ENCODE measurements around the gene TSPOAP1.

The TSPOAP1 gene

GRCh38 chr17:58318065-58318481 is 10.5 kb downstream of the TSPOAP1 start:
- DNase-seq (ENCODE audit: low read depth in 2 of 2): no peak

DNA sequence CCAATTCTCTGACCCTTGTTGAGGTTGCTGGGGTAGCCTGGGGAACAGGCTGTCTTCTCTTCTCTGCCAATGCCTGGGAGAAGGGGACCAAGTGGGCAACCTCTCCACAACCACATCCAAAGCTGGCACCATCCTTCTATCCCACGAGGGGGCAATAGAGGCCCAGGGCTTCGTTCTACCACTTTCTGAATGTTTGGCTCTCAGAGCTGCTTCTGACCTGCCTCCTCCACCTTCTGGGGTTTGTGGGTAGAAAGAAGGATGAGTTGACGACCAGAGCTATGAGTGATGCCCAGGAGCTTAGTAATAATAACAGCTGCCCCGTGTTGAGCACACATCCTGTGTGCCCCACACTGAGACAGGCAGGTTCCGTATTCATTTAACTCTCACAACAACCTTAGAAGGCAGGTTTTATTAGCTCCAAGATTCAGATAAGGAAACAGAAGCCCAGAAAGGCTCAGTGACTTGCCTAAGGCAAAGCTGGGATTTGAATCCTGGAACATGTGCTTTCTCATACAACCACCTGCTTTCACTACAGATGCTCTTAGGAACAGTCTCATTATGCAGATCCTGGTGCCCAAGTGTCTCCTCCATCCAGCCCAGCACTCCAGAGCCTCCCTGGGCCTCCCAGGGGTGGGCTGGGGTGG is 11.1 kb downstream of the TSPOAP1 start:
- DNase-seq (ENCODE audit: low read depth in 2 of 2): peak; percentile 48 to 52

DNA sequence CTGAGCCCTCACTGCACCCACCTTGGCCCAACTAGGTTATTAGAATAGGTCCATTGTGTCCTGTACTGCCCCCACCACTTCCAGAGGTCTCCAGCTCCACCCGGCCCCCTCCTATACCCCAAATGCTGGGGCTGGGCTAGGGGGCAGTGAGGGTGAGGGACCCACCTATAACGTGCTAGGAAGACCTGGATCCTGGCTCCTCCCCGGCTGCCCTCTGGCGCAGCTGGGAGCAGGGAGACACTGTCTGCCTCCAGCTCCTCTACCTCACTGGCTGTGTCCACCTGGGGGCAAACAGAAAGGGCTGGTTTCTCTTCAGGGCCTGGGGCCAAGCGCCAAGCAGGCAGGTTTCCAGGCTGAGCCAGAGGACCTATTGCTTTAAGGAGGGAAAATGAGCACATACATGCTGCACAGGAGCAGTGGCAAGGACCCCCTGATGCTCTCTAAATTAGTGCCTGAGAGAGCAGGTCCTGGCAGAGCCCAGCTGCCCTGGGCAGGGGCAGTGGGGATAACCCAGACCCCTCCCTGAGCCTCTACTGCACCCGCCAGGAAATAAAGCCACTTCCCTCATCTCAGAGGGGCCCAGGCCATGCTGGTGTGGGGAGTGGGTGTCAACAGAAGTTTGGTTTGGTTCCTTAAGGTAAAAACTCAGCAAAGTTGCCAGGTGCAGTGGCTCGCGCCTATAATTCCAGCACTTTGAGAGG is 12.2 kb downstream of the TSPOAP1 start:
- no peak for DNase-seq (ENCODE audit: low read depth in 2 of 2)

- DNase-seq (ENCODE audit: low read depth in 2 of 2): no peak
Measured at GRCh38 chr17:58315750-58316149, 12.8 kb downstream of the TSPOAP1 start.

DNA sequence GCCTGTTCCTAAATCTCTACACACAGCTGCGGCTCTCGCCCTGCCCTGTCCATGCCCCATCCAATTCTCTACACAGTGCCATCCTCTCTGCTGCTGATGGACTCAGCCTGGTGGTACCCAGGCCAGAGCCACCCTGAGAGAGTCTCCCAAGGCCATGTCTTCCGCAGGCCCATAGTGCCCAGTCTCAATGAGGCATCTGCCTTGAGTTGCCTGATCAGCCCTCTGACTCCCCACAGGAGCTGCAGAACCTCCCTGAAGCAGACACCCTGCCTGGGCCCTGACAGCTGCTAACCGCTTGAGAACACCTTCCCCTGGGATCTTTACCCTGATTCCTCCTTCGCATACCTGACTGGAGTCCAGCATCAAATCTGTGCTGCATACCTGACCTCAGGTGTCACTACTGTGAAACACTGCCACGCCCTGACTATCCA is 13.3 kb downstream of the TSPOAP1 start:
- no peak for DNase-seq (ENCODE audit: low read depth in 2 of 2)

DNA sequence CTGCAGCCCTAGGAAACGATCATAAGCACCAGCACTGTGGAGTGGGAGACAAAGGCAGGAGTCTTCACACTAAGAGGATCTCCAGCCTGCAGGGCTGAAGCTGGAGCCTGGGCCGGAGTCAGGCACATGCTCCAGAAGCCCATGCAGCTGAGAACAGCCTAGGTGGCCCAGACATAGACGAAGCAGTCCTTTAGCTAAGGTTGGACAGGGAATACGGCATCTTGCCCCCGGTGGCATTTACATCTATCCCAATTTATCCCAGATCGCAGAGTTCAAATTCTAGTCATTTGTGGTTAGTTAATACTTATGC is 13.9 kb downstream of the TSPOAP1 start:
- DNase-seq (ENCODE audit: low read depth in 2 of 2): no peak

DNA sequence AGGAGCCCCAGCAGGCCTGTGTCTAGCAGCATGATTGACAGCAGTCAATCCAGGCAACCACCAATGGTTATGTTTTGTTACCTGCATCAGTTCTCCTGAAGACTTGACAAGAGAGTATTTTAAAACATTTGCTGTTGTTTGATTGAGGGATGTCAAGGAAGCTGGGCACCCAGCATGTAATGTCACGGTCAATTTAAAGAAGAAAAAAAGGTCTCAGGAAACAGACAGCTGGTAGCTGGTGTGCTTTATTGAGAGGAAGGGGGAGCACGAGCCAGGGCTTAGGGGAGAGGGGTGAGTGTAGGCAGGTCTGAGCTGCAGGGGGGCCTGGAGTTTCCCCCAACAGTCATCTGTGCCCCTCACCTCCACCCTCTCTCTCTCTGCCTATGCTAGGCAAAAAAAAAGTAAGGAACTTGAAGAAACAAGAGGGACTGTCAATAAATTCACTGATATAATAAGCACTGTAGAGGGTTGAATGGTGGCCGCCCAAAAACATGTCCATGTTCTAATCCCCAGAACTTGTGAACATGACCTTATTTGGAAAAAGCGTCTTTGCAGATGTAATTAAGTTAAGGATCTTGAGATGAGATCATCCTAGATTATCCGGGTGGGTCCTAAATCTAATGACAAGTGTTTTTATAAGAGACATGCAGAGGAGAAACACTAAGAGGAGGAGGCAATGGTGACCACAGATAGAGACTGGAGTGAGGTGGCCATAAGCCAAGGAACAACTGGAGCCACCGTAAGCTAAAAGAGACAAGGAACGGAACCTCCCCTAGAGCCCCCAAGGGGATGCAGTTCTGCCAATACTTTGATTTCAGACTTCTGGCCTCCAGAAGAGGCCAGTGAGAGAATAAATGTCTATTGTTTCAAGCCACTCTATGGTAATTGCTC is 14.5 kb downstream of the TSPOAP1 start:
- DNase-seq (ENCODE audit: low read depth in 2 of 2): no peak

GRCh38 chr17:58312829-58313228 is 15.8 kb downstream of the TSPOAP1 start:
- DNase-seq (ENCODE audit: low read depth in 2 of 2): no peak

GRCh38 chr17:58312021-58312630 is 16.5 kb downstream of the TSPOAP1 start:
- no peak for DNase-seq (ENCODE audit: low read depth in 2 of 2)

- DNase-seq (ENCODE audit: low read depth in 2 of 2): no peak
Measured at GRCh38 chr17:58311429-58311894, 17.1 kb downstream of the TSPOAP1 start.

DNA sequence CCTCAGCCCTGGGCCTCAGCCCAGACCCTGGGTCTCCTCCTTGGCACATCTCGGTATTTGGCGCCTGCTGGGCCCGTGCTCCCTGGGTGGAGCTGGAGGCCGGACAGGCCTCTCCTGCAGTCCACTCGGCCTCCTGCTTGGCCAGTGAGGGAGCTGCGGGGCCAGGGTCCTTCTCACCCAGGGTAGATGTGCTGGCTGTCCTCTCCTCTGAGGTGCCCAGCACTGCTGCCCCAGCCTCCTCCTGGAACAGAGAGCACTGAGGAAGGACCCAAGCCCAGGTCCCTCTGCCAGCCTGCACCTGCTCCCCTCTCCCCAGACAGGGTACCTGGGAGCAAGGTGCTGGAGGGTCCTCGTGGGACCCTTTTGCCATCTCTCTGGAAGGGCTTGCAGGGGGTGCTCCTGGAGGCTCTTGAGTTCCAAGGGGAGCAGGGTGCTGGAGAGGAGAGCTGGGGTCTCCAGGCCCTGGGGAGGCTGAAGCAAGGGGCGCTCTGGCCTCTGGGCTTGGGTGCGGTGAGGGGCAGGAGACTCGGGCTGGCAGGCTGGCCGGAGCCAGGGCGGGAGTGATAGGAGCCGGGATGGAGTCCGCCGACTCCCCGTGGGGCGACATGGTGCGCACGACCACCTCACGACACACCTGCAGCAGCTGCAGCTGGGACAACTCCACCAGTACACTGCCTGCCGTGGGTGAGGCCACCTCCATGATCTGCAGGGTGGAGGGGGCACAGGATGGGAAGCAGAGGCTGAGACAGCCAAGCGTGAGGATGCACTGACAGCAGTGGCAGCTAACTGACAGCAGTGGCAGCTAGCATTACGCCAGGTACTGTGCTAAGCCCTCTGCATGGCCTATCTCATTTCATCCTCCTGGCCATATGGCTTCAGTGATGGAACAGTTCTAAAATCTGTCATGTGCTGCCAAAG is 17.8 kb downstream of the TSPOAP1 start:
- no peak for DNase-seq (ENCODE audit: low read depth in 2 of 2)

DNA sequence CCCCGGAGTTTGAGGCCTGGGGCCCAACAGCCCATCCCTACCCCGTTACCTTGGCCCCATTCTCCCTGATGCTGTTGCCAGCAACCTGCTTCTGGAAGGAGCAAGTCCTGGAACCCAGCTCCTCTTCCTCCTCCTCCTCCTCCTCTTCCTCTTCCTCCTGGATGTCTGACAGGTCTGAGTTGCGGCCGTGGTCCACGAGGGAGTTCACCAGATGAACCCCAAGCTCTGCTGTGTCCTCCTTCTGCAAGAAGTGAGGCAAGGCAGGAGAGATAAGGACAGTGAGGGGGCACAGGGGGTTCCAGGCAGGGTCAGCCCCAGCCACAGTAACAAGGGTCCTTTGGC is 18.7 kb downstream of the TSPOAP1 start:
- DNase-seq (ENCODE audit: low read depth in 2 of 2): no peak

- DNase-seq (ENCODE audit: low read depth in 2 of 2): no peak
Measured at GRCh38 chr17:58308985-58309917, 19.3 kb downstream of the TSPOAP1 start.

DNA sequence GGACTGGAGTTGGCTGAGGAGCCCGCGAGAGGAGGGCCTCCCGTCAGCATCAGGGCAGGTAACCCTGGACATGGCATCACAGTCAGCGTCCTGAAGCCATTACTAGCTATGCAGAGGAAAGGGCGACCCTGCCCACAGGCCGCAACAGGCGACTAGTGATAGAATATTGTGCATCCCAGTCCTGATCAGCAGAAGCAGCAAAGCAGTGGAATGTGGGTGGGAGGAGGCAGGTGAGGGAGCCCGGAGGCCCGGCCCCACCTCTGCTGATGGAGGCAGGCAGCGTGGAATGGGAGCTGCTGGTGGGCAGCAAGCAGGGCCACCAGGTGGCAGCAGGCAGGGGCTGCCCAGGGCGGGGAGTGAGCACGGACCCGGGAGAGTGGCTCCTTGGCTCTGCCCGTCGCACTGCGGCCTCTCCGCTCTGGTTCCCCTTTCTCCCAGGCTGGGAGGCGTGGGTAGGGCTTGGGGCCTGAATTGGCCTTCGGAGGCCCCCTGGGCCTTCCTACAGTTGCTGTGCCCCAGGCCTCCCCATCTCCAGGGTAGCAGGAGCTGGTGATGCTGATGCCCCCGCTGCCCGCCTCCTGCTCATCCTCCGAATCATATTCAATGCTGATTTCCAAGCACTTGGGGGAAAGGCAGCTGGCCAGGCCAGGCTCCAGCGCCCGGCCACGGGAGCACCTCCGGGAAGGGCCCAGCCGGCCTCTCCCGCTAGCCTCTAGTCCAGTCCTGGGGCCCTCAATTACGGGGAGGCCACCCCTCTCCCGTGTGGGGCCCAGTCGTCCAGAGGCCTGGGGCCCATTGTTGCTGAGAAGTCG is 20.2 kb downstream of the TSPOAP1 start:
- no peak for DNase-seq (ENCODE audit: low read depth in 2 of 2)

- DNase-seq (ENCODE audit: low read depth in 2 of 2): no peak
Measured at GRCh38 chr17:58307468-58308172, 21.0 kb downstream of the TSPOAP1 start.

DNA sequence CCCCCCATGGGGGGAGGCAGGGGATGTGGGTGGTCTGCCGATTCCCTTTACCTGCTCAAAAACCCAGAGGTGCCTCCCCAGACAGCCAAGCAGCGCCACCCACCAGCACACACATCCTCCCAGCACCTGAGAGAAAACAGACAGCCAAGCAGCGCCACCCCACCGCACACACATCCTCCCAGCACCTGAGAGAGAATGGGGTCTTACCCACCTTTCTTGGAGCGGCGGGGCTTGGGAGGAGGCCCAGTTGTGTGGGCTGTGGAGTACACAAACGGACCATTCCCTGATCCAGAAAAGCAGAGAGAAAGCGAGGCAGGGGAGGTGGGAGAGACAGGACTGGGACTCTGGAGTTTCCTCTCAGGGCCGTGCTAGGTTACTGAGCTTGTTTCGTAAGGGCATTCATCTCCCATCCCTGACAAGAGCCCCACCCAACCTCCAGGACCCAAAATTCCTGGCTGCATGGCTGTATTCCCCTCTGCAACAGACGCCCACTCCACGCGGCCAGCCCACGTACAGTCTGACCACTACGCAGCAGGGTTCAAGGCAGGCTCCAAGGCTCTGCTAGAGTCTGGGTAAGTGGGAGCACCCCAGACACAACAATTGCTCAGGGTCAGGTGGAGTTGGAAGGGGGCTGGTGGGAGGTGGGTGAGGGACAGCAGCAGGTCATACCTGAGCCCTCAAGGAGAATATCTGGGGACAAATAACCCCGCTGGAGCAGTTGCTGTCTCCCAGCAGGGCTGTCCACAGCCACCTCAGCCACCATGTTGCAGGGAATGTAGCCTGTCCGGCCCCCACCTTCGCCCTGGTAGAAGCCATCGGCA is 22.3 kb downstream of the TSPOAP1 start:
- no peak for DNase-seq (ENCODE audit: low read depth in 2 of 2)

DNA sequence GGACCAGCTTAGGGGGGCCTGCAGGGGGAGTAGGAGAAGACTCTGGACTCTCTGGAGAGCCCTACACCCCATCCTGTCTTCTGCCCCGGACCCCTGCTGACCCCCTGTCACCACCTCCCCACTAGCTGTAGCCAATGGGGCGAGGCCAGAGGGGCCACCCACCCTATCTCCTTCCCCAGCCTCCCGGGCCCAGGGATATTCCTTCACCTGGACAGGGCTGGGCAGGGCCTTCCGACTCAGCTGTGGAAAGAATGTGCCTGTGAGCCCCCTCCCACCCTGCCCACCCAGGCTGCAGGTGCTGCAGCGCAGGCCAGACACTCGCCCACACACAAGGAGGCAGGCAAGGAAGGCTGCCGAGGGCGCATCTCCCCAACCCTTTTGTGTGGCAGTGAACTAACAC is 23.0 kb downstream of the TSPOAP1 start:
- DNase-seq (ENCODE audit: low read depth in 2 of 2): no peak
